ENCODE data around the gene GRAMD1B.

GRAMD1B gene

DNA sequence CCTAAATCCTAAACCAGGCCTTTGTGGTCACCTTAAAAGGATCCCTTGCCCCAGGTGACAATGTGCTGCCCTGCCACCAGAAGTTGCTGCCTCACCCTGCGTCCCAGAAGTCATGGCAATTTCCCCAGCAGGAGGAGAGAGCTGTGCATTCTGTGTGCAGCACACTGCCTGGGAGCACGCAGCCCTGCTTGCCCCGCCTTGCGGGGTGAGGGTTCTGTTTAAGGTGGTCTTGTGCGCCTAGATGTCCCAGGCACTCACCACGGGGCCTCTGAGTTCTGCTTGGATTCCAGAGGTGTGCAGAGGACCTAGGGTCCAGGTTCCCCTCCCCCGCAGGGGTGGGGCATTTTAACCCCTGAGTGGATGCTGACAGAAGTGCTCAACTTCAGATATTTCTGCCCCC, 95.0 kb downstream of the GRAMD1B start:
- H3K27me3 Mint-ChIP-seq (ENCODE audit: low read depth), result no peaks in the 10 kb centered on the region
- no peaks in the 10 kb centered on the region for H3K4me1 Mint-ChIP-seq (ENCODE audit: low read depth)
- H3K36me3 Mint-ChIP-seq (ENCODE audit: low read depth), result peaks cover 3% of the 10 kb centered on the region
- H3K9me3 Mint-ChIP-seq, result peaks cover 8% of the 10 kb centered on the region
- no peak for DNase-seq (ENCODE audit: low spot score)
- no peak overlapping the region for H3K4me3 Mint-ChIP-seq
- no peak overlapping the region for H3K27ac Mint-ChIP-seq

DNA sequence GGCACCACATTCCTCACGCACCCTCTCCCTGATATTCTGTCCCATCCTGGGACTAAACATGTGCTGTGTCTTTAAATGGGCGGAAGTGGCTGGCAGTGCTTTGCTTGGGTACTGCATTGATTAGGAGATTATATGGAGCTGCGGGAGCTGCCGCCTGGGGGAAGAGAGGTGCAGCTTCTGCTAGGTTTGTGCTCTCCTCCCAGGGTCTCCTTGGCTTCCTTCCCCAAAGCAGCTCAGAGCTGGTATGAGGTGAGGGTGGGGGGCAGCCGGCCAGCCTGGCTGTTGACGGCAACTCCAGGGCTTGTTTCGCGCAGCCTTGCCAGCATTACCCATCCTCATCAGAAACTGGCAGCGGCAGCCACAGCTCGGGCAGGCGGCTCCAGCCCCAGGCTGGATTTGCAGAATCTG, 95.4 kb downstream of the GRAMD1B start:
- Mint-ChIP-seq H3K27ac (no peak overlapping the region), H3K27me3 (ENCODE audit: low read depth) (no peaks in the 10 kb centered on the region), H3K36me3 (ENCODE audit: low read depth) (peaks cover 3% of the 10 kb centered on the region), H3K4me1 (ENCODE audit: low read depth) (no peaks in the 10 kb centered on the region), H3K4me3 (no peak overlapping the region), H3K9me3 (peaks cover 8% of the 10 kb centered on the region)
- no peak for DNase-seq (ENCODE audit: low spot score)

DNA sequence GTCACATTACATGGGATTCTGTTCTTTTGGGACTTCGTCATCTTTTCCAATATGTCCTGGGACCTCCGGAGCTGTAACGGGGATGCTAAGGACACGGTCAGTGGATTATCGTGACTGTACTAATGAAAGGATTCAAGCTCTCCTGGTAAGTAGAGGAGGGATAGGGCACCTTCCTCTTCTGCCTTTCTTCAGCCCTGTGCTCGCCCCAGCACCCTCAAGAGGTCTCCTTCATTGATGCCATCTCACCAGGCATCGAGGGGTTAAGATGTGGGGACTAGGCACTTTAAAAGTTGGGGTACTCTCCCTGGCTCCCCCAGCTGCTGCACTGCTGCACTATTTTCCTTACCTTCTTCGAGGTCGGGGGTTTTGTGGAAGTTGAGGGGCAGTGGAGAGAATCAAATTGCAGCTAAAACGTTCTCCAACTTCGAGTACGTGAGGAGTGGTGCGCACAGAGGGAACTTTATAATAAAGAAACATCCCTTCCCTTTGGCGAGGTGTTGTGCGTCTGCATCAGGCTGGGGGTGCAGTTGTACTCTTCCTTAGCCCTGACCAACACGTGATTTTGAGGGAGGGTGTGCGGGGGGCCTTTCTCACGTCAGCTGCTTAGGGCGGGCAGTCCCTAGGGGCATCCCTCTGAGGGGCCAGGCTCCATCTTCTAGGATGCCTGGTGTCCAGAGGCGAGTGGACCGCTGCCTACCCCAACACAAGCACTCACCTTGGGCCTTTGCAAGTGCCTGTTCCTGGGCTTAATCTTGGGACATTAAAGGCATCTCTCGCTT, 96.1 kb downstream of the GRAMD1B start:
- Mint-ChIP-seq H3K27me3 (ENCODE audit: low read depth) (no peaks in the 10 kb centered on the region), H3K27ac (peak overlapping the region; percentile 49), H3K9me3 (peaks cover 3% of the 10 kb centered on the region), H3K4me1 (ENCODE audit: low read depth) (no peaks in the 10 kb centered on the region), H3K36me3 (ENCODE audit: low read depth) (peaks cover 3% of the 10 kb centered on the region), H3K4me3 (no peak overlapping the region)
- no peak for DNase-seq (ENCODE audit: low spot score)

DNA sequence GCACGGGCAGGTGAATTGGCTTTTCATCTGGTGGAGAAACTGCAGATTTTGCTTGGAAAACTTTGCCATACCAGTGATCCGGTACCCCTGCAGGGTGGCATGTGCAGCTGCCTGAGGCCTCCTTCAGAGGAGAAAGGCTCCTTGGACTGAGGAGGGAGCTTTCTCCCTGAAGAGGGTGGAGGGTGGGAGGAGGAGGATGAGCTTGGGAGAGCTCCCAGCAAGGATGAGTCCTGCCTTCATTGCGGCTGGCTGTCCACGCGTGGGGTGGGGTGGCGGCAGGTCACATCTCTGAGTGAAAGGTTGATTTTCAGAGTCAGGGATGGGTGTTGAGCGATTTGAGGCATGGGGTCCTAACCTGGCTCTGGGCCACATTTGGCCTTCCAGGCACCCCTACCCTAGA, 96.8 kb downstream of the GRAMD1B start:
- DNase-seq (ENCODE audit: low spot score), result no peak
- no peak overlapping the region for H3K4me3 Mint-ChIP-seq
- H3K36me3 Mint-ChIP-seq (ENCODE audit: low read depth), result no peaks in the 10 kb centered on the region
- no peak overlapping the region for H3K27ac Mint-ChIP-seq
- no peaks in the 10 kb centered on the region for H3K9me3 Mint-ChIP-seq
- H3K4me1 Mint-ChIP-seq (ENCODE audit: low read depth), result no peaks in the 10 kb centered on the region
- no peaks in the 10 kb centered on the region for H3K27me3 Mint-ChIP-seq (ENCODE audit: low read depth)

DNA sequence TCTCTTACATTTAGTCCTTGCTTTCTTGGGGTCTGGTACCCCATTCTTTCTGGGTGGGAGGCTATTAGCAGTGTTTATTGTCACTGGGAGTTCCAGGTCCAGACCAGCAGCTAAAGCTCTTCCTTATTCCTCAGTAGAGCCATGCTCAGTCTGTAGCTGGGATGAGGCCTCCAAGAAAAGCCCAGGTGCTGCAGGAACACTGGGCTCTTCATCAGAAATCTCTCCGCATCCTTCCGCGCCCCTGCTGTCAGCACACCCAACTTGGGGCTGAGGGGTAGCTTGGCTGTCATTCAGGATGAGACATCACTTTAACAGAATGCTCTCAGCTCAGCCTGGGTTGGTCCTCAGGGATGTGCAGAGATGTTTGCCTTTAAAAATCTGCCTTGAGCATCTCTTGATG, 97.5 kb downstream of the GRAMD1B start:
- DNase-seq (ENCODE audit: low spot score), result no peak
- H3K4me1 Mint-ChIP-seq (ENCODE audit: low read depth), result no peaks in the 10 kb centered on the region
- H3K9me3 Mint-ChIP-seq, result no peaks in the 10 kb centered on the region
- no peaks in the 10 kb centered on the region for H3K36me3 Mint-ChIP-seq (ENCODE audit: low read depth)
- H3K4me3 Mint-ChIP-seq, result no peak overlapping the region
- H3K27ac Mint-ChIP-seq, result no peak overlapping the region
- H3K27me3 Mint-ChIP-seq (ENCODE audit: low read depth), result no peaks in the 10 kb centered on the region

DNA sequence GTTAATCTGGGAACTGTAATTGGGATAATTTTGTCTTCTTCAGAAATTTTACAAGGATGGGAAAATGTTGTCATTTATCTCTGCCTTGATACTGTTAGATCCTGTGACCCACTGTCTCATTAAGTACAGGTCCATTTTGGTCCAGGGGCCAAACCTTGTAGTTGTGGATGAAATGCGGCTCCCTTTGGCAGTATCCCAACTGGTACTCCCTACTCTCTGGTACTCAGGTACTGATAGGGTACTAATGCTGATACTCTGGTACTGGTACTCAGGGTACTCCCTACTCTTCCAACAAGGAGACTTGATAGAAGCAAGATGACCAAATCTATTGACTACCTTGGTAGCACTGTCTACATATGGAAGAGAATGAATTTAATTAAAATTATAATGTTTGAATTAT, 97.9 kb downstream of the GRAMD1B start:
- no peak for DNase-seq (ENCODE audit: low spot score)
- H3K9me3 Mint-ChIP-seq, result no peaks in the 10 kb centered on the region
- H3K27me3 Mint-ChIP-seq (ENCODE audit: low read depth), result no peaks in the 10 kb centered on the region
- H3K36me3 Mint-ChIP-seq (ENCODE audit: low read depth), result no peaks in the 10 kb centered on the region
- H3K4me3 Mint-ChIP-seq, result no peak overlapping the region
- H3K4me1 Mint-ChIP-seq (ENCODE audit: low read depth), result no peaks in the 10 kb centered on the region
- H3K27ac Mint-ChIP-seq, result no peak overlapping the region

DNA sequence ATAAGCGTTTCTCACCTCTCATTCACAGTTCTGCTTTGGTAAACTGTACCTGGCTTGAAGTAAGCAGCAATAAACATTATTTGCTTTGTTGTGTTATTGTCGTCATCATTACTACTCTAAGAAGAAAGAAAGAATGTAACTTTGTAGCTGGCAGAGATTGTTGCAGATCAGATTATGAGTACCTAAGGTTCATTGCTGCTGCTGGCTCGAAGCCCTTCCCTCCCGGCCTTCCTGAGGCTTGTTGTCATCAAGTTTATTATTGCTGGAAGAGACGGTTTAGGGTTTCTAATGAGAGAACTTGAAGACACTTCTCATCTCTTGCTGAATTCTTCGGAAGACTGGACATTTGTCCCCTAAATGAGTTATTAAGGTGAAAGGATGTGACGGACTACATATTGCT, 101.3 kb downstream of the GRAMD1B start:
- peaks cover 5% of the 10 kb centered on the region for H3K4me1 Mint-ChIP-seq (ENCODE audit: low read depth)
- DNase-seq (ENCODE audit: low spot score), result no peak
- no peaks in the 10 kb centered on the region for H3K9me3 Mint-ChIP-seq
- no peak overlapping the region for H3K27ac Mint-ChIP-seq
- H3K36me3 Mint-ChIP-seq (ENCODE audit: low read depth), result no peaks in the 10 kb centered on the region
- H3K4me3 Mint-ChIP-seq, result no peak overlapping the region
- no peaks in the 10 kb centered on the region for H3K27me3 Mint-ChIP-seq (ENCODE audit: low read depth)

DNA sequence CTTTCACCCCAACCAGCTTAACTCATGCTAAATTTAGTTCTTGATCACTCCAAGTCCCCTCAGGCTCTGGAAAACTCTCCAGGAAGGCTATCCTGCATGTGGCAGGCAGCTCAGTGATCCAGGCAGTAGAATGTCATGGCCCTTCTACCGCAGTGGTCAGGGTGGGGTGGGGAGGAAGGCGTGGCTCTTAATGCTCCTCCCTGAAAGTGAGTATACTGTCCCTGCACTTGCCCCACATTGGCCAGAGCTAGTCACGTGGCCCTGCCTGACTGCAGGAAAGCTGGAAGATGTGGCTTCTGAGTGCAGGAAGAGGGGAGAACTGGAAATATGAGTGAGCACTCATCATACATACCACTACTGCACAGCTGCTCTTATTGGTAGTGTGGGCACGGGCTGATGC, 102.1 kb downstream of the GRAMD1B start:
- DNase-seq (ENCODE audit: low spot score), result no peak
- H3K4me3 Mint-ChIP-seq, result no peak overlapping the region
- H3K27ac Mint-ChIP-seq, result no peak overlapping the region
- peaks cover 7% of the 10 kb centered on the region for H3K4me1 Mint-ChIP-seq (ENCODE audit: low read depth)
- H3K36me3 Mint-ChIP-seq (ENCODE audit: low read depth), result no peaks in the 10 kb centered on the region
- no peaks in the 10 kb centered on the region for H3K9me3 Mint-ChIP-seq
- no peaks in the 10 kb centered on the region for H3K27me3 Mint-ChIP-seq (ENCODE audit: low read depth)

DNA sequence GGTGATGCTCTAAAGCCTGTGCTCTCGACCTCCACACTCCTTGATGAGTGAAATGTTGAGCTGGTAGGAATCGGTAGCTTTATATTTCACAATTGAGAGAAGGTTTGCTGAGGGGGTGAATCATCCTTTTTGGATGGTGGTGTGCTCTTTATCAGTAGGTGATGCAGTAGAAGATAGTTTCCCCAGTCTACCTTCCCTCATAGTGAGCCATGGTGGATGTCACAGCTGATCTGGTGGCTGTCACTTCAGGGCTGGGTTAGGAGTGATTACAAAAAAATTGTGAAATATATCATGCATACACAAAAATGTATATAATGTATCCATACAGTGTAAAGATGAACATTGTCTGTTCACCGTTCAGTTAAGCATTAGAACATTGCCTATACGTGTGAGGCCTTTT, 105.3 kb downstream of the GRAMD1B start:
- no peak for DNase-seq (ENCODE audit: low spot score)
- Mint-ChIP-seq H3K4me3 (no peak overlapping the region), H3K27ac (no peak overlapping the region), H3K4me1 (ENCODE audit: low read depth) (peaks cover 11% of the 10 kb centered on the region), H3K9me3 (no peaks in the 10 kb centered on the region), H3K36me3 (ENCODE audit: low read depth) (no peaks in the 10 kb centered on the region), H3K27me3 (ENCODE audit: low read depth) (no peaks in the 10 kb centered on the region)

DNA sequence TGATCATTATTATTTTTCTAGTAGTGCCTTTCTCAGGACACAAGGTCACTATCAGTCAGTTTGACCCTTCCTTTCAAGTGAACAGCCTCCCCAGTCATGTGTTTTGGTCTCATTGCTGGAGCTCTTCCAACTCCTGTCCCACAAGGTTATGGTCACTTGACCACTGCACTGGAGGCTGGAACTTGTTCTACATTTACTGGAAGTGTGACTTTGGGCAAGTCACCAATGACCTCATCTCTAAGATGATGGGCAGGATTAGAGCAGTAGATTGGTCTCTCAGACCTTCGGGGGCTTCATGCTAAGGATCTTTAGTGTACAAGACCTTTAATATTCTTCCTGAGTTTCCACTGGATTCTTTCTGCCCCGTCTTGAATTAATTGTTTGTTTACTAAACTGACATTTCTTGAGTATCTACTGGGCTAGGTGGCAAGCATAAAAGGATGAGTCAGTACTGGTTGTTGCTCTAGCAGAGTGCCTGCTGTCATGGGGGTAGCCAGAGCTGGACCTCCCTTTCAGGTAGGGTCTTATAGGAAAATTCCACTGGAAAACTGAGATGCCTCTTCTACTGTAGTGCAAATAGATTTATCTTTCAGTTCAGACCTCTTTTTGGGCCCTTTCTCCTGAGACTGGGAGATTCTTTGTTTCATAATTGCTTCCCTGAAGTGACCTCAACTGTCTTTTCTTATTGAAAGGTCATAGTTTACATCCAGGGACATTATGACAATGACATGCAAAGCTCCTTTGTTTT, 106.8 kb downstream of the GRAMD1B start:
- Mint-ChIP-seq H3K4me3 (no peak overlapping the region), H3K27ac (no peak overlapping the region), H3K4me1 (ENCODE audit: low read depth) (peaks cover 11% of the 10 kb centered on the region), H3K9me3 (no peaks in the 10 kb centered on the region), H3K27me3 (ENCODE audit: low read depth) (no peaks in the 10 kb centered on the region), H3K36me3 (ENCODE audit: low read depth) (no peaks in the 10 kb centered on the region)
- no peak for DNase-seq (ENCODE audit: low spot score)

DNA sequence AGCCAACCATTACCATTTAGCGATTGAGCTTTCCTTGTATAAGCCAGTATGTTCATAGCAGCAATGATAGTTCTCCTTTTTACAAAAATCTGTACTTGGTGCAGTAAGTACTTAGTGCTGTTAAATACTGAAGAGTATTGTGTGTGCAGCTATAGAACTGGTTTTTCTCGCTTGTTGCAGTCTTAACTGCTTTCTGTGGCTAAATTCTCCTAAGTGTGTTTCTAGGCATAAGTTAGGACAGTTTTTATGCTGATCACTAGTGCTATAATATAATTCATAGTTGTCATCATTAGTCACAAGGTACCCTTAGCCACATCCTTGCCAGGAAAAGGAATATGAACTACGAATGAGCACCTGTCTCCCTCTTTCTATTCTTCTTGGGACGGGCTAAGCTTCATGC, 107.7 kb downstream of the GRAMD1B start:
- no peak overlapping the region for H3K4me3 Mint-ChIP-seq
- no peaks in the 10 kb centered on the region for H3K36me3 Mint-ChIP-seq (ENCODE audit: low read depth)
- no peak overlapping the region for H3K27ac Mint-ChIP-seq
- H3K4me1 Mint-ChIP-seq (ENCODE audit: low read depth), result peaks cover 11% of the 10 kb centered on the region
- H3K9me3 Mint-ChIP-seq, result no peaks in the 10 kb centered on the region
- DNase-seq (ENCODE audit: low spot score), result no peak
- H3K27me3 Mint-ChIP-seq (ENCODE audit: low read depth), result no peaks in the 10 kb centered on the region

DNA sequence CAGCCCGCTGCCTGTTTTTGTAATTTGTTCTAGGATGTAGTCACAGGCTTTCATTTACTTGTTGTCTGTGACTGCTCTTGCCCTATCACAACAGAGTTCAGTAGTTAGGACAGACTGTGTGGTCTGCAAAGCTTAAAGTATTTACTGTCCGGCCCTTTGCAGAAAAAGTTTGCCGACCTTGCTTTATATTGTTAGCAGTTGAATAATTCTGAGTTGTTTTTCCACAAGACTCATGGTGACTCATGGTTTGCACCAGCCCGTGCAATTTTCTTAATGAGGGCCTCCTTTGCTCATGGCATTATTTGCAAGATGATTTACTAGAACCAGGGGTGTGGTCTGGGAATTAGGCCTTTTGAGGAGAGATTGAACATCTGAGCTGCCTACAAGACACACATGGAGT, 113.7 kb downstream of the GRAMD1B start:
- H3K36me3 Mint-ChIP-seq (ENCODE audit: low read depth), result no peaks in the 10 kb centered on the region
- no peaks in the 10 kb centered on the region for H3K9me3 Mint-ChIP-seq
- DNase-seq (ENCODE audit: low spot score), result no peak
- no peak overlapping the region for H3K4me3 Mint-ChIP-seq
- no peak overlapping the region for H3K27ac Mint-ChIP-seq
- peaks cover 2% of the 10 kb centered on the region for H3K4me1 Mint-ChIP-seq (ENCODE audit: low read depth)
- H3K27me3 Mint-ChIP-seq (ENCODE audit: low read depth), result no peaks in the 10 kb centered on the region

DNA sequence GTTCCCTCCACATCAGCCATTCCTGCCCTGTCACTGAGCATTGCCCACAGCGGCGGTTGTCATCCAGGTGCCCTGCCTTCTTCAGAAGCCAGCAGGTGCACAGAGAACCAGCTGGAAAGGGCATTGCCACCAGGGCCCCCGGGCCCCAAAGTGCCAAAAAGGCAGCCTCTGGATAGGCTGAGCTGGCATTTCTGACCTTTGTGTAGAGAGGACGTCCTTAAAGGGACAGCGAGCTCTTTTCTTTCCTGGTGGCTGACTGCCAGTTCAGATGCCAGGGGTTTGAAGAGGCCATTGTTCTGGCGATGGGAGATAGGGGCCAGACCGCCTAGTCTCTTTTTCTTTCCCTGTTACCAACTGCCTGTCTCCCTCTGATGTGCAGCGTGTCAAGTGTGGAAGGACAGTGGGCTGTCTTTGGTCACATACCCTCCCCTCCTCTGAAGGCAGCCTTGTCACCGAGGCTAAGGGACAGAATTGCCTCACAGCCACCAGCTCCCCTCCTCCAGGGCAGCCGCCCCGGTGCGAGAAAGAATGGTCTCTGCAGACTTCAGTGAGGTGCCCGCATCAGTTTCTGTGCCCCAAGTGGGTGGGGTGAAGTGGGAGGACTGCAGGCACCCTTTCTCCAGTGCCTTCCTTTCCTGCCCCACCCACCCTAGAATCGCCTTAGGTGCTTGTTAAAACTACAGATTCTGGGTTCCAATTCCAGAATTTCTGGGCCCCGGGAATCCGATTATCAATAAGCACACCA, 114.7 kb downstream of the GRAMD1B start:
- H3K4me1 Mint-ChIP-seq (ENCODE audit: low read depth), result no peaks in the 10 kb centered on the region
- H3K27me3 Mint-ChIP-seq (ENCODE audit: low read depth), result no peaks in the 10 kb centered on the region
- H3K27ac Mint-ChIP-seq, result no peak overlapping the region
- no peak overlapping the region for H3K4me3 Mint-ChIP-seq
- no peaks in the 10 kb centered on the region for H3K9me3 Mint-ChIP-seq
- H3K36me3 Mint-ChIP-seq (ENCODE audit: low read depth), result no peaks in the 10 kb centered on the region
- DNase-seq (ENCODE audit: low spot score), result no peak

DNA sequence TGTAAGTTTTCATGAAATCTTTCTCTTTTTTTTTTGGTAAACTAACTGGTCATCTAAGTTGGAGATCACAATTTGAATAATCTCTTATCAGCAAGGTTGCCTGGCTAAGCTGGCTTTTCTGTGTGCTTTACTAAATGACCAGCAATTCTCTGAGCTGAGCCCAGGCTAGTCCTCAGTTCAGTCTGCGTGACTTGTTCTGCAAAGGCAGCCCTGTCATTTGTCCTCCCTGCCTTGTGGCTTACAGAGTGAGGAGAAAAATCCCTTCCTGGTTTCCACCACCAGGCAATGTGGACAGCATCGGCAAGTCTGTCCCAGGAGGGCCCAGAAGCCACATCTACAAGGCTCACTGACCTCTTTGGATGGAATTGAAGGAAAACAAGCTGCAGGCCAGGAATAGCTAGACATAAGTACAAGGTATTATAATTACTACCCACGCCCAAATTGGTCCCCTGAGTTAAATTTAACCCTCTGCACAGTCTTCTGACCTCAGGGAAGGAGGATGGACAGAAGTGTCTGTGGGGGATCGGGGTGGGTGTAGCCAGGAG, 115.7 kb downstream of the GRAMD1B start:
- no peak overlapping the region for H3K27ac Mint-ChIP-seq
- H3K4me1 Mint-ChIP-seq (ENCODE audit: low read depth), result no peaks in the 10 kb centered on the region
- DNase-seq (ENCODE audit: low spot score), result no peak
- H3K36me3 Mint-ChIP-seq (ENCODE audit: low read depth), result no peaks in the 10 kb centered on the region
- H3K27me3 Mint-ChIP-seq (ENCODE audit: low read depth), result no peaks in the 10 kb centered on the region
- H3K4me3 Mint-ChIP-seq, result no peak overlapping the region
- no peaks in the 10 kb centered on the region for H3K9me3 Mint-ChIP-seq

Data from T-helper 2 cell treated with Interferon-gamma antibody and Interleukin-4, amounts not matched to agents 5 μg/mL and 100 μg/mL, for 36 hours (primary cell).